H9 (cell line): ENCODE results near the gene TLE5. TPM values are rescaled to one million over a fixed set of nuclear protein-coding genes. Genes with fewer than 3 reads are reported as not detected.

ENCODE experiments used
- DNase-seq: peaks from one replicate; pipeline ENCODE4 v3.0.0-alpha.2; 2017
- H2AFZ ChIP-seq: one replicate; pipeline ENCODE4 v1.6.1; 2013; ENCODE audit warnings: mild to moderate bottlenecking, low read length, control low read depth, moderate library complexity
- H2AK5ac ChIP-seq: 2 replicates; pipeline ENCODE4 v1.6.1; 2013; ENCODE audit warnings: low read length, control low read depth, mixed read lengths; ENCODE audit not compliant: insufficient read length
- H2BK120ac ChIP-seq: one replicate; pipeline ENCODE4 v1.6.1; 2013; ENCODE audit warnings: low read depth, mild to moderate bottlenecking, low read length, control low read depth, inconsistent platforms; ENCODE audit not compliant: poor library complexity, severe bottlenecking
- H2BK12ac ChIP-seq: 2 replicates; pipeline ENCODE4 v1.6.1; 2013; ENCODE audit warnings: low read length, control low read depth, mixed read lengths, low read depth; ENCODE audit not compliant: insufficient read length
- H2BK15ac ChIP-seq: 2 replicates; pipeline ENCODE4 v1.6.1; 2013; ENCODE audit warnings: low read depth, low read length, control low read depth
- H2BK20ac ChIP-seq: one replicate; pipeline ENCODE4 v1.6.1; 2013; ENCODE audit warnings: low read depth, mild to moderate bottlenecking, low read length, control low read depth, inconsistent platforms; ENCODE audit not compliant: poor library complexity, severe bottlenecking
- H2BK5ac ChIP-seq: 2 replicates; pipeline ENCODE4 v1.6.1; 2013; ENCODE audit warnings: low read length, control low read depth, mixed read lengths; ENCODE audit not compliant: insufficient read length
- H3K14ac ChIP-seq: 2 replicates; pipeline ENCODE4 v1.6.1; 2013; ENCODE audit warnings: low read length, control low read depth; ENCODE audit not compliant: insufficient read depth
- H3K18ac ChIP-seq: 2 replicates; pipeline ENCODE4 v1.6.1; 2013; ENCODE audit warnings: low read depth, mild to moderate bottlenecking, mixed read lengths, low read length, control low read depth; ENCODE audit not compliant: insufficient read length
- H3K23ac ChIP-seq: 2 replicates; pipeline ENCODE4 v1.6.1; 2013; ENCODE audit warnings: low read length, control low read depth, mixed read lengths, low read depth; ENCODE audit not compliant: insufficient read length
- H3K23me2 ChIP-seq: 2 replicates; pipeline ENCODE4 v1.6.1; 2013; ENCODE audit warnings: low read depth, mild to moderate bottlenecking, mixed read lengths, low read length, control low read depth; ENCODE audit not compliant: insufficient read length, poor library complexity, severe bottlenecking
- H3K27ac ChIP-seq: 2 replicates; pipeline ENCODE4 v1.5.1; 2013; ENCODE audit warnings: low read length, control low read depth, mixed read lengths, low read depth; ENCODE audit not compliant: insufficient read length
- H3K27me3 ChIP-seq: 2 replicates; pipeline ENCODE4 v1.6.1; 2013; ENCODE audit warnings: low read length, control low read depth, inconsistent platforms; ENCODE audit not compliant: insufficient read depth
- H3K4ac ChIP-seq: 2 replicates; pipeline ENCODE4 v1.6.1; 2013; ENCODE audit warnings: low read depth, mild to moderate bottlenecking, control low read depth, inconsistent platforms, low read length, moderate library complexity
- H3K4me1 ChIP-seq: 2 replicates; pipeline ENCODE4 v1.6.1; 2013; ENCODE audit warnings: low read length, control low read depth, inconsistent platforms; ENCODE audit not compliant: insufficient read depth
- H3K4me2 ChIP-seq: 2 replicates; pipeline ENCODE4 v1.6.1; 2013; ENCODE audit warnings: low read length, control low read depth, mixed read lengths; ENCODE audit not compliant: insufficient read length, insufficient read depth
- H3K56ac ChIP-seq: 2 replicates; pipeline ENCODE4 v1.6.1; 2013; ENCODE audit warnings: low read depth, mild to moderate bottlenecking, mixed read lengths, low read length, control low read depth; ENCODE audit not compliant: insufficient read length
- H3K79me1 ChIP-seq: 2 replicates; pipeline ENCODE4 v1.6.1; 2013; ENCODE audit warnings: low read depth, mild to moderate bottlenecking, moderate library complexity, low read length, control low read depth, inconsistent platforms; ENCODE audit not compliant: insufficient read depth, poor library complexity, severe bottlenecking
- H3K79me2 ChIP-seq: 2 replicates; pipeline ENCODE4 v1.6.1; 2013; ENCODE audit warnings: low read length, control low read depth, inconsistent platforms; ENCODE audit not compliant: insufficient read depth
- H3K9ac ChIP-seq: 2 replicates; pipeline ENCODE4 v1.6.1; 2013; ENCODE audit warnings: low read length, control low read depth, mixed read lengths; ENCODE audit not compliant: insufficient read length; ENCODE audit errors: extremely low read depth
- H3K9me3 ChIP-seq: one replicate; pipeline ENCODE4 v1.6.1; 2013; ENCODE audit warnings: low read depth, low read length, inconsistent platforms; ENCODE audit not compliant: control insufficient read depth
- H3T11ph ChIP-seq: one replicate; pipeline ENCODE4 v1.6.1; 2013; ENCODE audit warnings: mild to moderate bottlenecking, low read length, control low read depth, inconsistent platforms
- H4K20me1 ChIP-seq: one replicate; pipeline ENCODE4 v1.6.1; 2013; ENCODE audit not compliant: control insufficient read depth, insufficient read length, insufficient read depth
- H4K5ac ChIP-seq: 2 replicates; pipeline ENCODE4 v1.6.1; 2013; ENCODE audit warnings: low read depth, mild to moderate bottlenecking, mixed read lengths, low read length, control low read depth; ENCODE audit not compliant: insufficient read length
- H4K8ac ChIP-seq: replicated peaks from 2 replicates; pipeline ENCODE4 v1.6.1; 2013; ENCODE audit warnings: low read length, control low read depth, mixed read lengths, low read depth; ENCODE audit not compliant: insufficient read length
- H4K91ac ChIP-seq: 2 replicates; pipeline ENCODE4 v1.6.1; 2013; ENCODE audit warnings: low read depth, mild to moderate bottlenecking, moderate library complexity, mixed read lengths, low read length, control low read depth; ENCODE audit not compliant: insufficient read length
- H3K27ac Mint-ChIP-seq, 3 experiments: 2 replicates in 2 of 3; 3 replicates in 1 of 3; pipeline ENCODE4 v1.8.0; 2020 to 2021; ENCODE audit warnings: mixed read lengths in 3 of 3, mild to moderate bottlenecking in 1 of 3, moderate library complexity in 1 of 3
- H3K27me3 Mint-ChIP-seq: 2 replicates; pipeline ENCODE4 v1.8.0; 2021; ENCODE audit warnings: low read depth, mild to moderate bottlenecking, moderate library complexity, mixed read lengths
- H3K36me3 Mint-ChIP-seq, 3 experiments: 2 replicates in 2 of 3; 3 replicates in 1 of 3; pipeline ENCODE4 v1.8.0; 2020 to 2021; ENCODE audit warnings: low read depth in 3 of 3, mixed read lengths in 3 of 3; ENCODE audit not compliant: insufficient read depth in 1 of 3
- H3K4me1 Mint-ChIP-seq, 2 experiments: 2 replicates each; pipeline ENCODE4 v1.8.0; 2020; ENCODE audit warnings: mixed read lengths in 2 of 2
- H3K4me3 Mint-ChIP-seq, 2 experiments: 2 replicates in 1 of 2; 3 replicates in 1 of 2; pipeline ENCODE4 v1.8.0; 2020 to 2021; ENCODE audit warnings: mild to moderate bottlenecking in 2 of 2, mixed read lengths in 2 of 2, moderate library complexity in 1 of 2
- H3K9me3 Mint-ChIP-seq, 2 experiments: 2 replicates in 1 of 2; 3 replicates in 1 of 2; pipeline ENCODE4 v1.8.0; 2020; ENCODE audit warnings: mild to moderate bottlenecking in 2 of 2, mixed read lengths in 2 of 2, moderate library complexity in 1 of 2
- WGBS: extraction: QIAGEN DNeasy Blood & Tissue Kit; methylation state at CpG from one replicate; pipeline ENCODE4 v1.1.7; 2013; ENCODE audit warnings: missing lambda C conversion rate, low lambda C conversion rate, mixed read lengths; ENCODE audit not compliant: insufficient read length; ENCODE audit errors: extremely low coverage; 5-methylcytosine and 5-hydroxymethylcytosine counted together
- total RNA-seq: library from RNA; stranded (reverse); gene quantifications from 2 replicates; pipeline ENCODE4 v1.2.1, GENCODE V29; 2021
- TF ChIP-seq, protein P1 (sequence below): fragments of 200-600 bp; sonication (generic); conservative IDR thresholded peaks from 3 replicates; pipeline ENCODE4 v1.8.0; 2021; ENCODE audit warnings: antibody characterized with exemption, mild to moderate bottlenecking

Gene TLE5
- total RNA-seq, 1 experiment from 2014 or later: 221 TPM

- no peak overlapping the region for H3K56ac ChIP-seq
- H2BK5ac ChIP-seq: no peak overlapping the region
- no peak overlapping the region for H2BK120ac ChIP-seq
- H3K36me3 Mint-ChIP-seq: no peaks in the 10 kb centered on the region
- no peak overlapping the region for H3K4ac ChIP-seq
- H2AFZ ChIP-seq: no peak overlapping the region
- no peak overlapping the region for H3K14ac ChIP-seq
- H3K4me1 Mint-ChIP-seq: peaks cover 13 to 16% of the 10 kb centered on the region in 2 experiments
- H3K4me2 ChIP-seq: no peak overlapping the region
- TF ChIP-seq, protein P1, sequence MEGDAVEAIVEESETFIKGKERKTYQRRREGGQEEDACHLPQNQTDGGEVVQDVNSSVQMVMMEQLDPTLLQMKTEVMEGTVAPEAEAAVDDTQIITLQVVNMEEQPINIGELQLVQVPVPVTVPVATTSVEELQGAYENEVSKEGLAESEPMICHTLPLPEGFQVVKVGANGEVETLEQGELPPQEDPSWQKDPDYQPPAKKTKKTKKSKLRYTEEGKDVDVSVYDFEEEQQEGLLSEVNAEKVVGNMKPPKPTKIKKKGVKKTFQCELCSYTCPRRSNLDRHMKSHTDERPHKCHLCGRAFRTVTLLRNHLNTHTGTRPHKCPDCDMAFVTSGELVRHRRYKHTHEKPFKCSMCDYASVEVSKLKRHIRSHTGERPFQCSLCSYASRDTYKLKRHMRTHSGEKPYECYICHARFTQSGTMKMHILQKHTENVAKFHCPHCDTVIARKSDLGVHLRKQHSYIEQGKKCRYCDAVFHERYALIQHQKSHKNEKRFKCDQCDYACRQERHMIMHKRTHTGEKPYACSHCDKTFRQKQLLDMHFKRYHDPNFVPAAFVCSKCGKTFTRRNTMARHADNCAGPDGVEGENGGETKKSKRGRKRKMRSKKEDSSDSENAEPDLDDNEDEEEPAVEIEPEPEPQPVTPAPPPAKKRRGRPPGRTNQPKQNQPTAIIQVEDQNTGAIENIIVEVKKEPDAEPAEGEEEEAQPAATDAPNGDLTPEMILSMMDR: no peak
- H3K18ac ChIP-seq: no peak overlapping the region
- no peak overlapping the region for H3T11ph ChIP-seq
- no peak overlapping the region for H2BK20ac ChIP-seq
- no peak overlapping the region for H3K23ac ChIP-seq
- peaks cover 3% of the 10 kb centered on the region; the same call in 1 of the 2 replicates for H3K4me1 ChIP-seq
- H4K8ac ChIP-seq: no peak overlapping the region
- no peaks in the 10 kb centered on the region for H4K20me1 ChIP-seq
- H3K9ac ChIP-seq: no peak overlapping the region
- H4K5ac ChIP-seq: no peak overlapping the region
- peaks cover 40% of the 10 kb centered on the region for H3K27me3 Mint-ChIP-seq
- H3K79me1 ChIP-seq: no peaks in the 10 kb centered on the region
- no peak overlapping the region for H4K91ac ChIP-seq
- no peak overlapping the region for H2BK12ac ChIP-seq
- H3K27ac ChIP-seq: no peak overlapping the region
- no peak for DNase-seq
- H3K27ac Mint-ChIP-seq: peak overlapping the region in 1 of 3 experiments; percentile 70; a peak in 1 of 7 replicates
- WGBS: no CpG with 5 or more reads among the region's 18 CpGs
- no peak overlapping the region for H2AK5ac ChIP-seq
- H3K23me2 ChIP-seq: peaks cover 11% of the 10 kb centered on the region
- no peaks in the 10 kb centered on the region for H3K9me3 Mint-ChIP-seq
- no peaks in the 10 kb centered on the region for H3K9me3 ChIP-seq
- H2BK15ac ChIP-seq: no peak overlapping the region
- no peaks in the 10 kb centered on the region for H3K27me3 ChIP-seq
- H3K4me3 Mint-ChIP-seq: no peak overlapping the region
- H3K79me2 ChIP-seq: no peaks in the 10 kb centered on the region
Observed at GRCh38 chr19:3020321-3020960, 41.9 kb downstream of the TLE5 start.
